WTC11 (cell line): ENCODE results near the gene ZBTB12. TPM values are rescaled to one million over a fixed set of nuclear protein-coding genes. Genes with fewer than 3 reads are reported as not detected.
"Not testable (repeated sequence)": the region's sequence is repeated elsewhere in the genome, so short reads cannot be mapped to it uniquely, and the experiment has no call there.

Source experiments
- ATAC-seq: fragments of 200-7000 bp; cut with Tn5 transposase; 2 replicates; pipeline ENCODE4 v1.10.0; 2021; ENCODE audit warnings: mild to moderate bottlenecking, moderate library complexity
- CTCF ChIA-PET: fragments of 300-600 bp; sonication (Branson Sonifier 250); formaldehyde crosslinking; loops from one replicate; lab custom pipeline; 2021; ENCODE audit warnings: antibody characterized with exemption; lab: Charles Lee
- POLR2A ChIA-PET: fragments of 350-600 bp; sonication (Branson Sonifier 250); formaldehyde crosslinking; loops from one replicate; lab custom pipeline; 2021; ENCODE audit warnings: antibody characterized with exemption; lab: Charles Lee
- DNase-seq: peaks from one replicate; pipeline ENCODE4 v3.0.0; 2021; ENCODE audit warnings: low spot score
- H3K27ac Mint-ChIP-seq: 2 replicates; pipeline ENCODE4 v1.8.0; 2021; ENCODE audit warnings: mixed read lengths
- H3K27me3 Mint-ChIP-seq: 2 replicates; pipeline ENCODE4 v1.8.0; 2021; ENCODE audit warnings: low read depth, mild to moderate bottlenecking, moderate library complexity, mixed read lengths
- H3K36me3 Mint-ChIP-seq: 2 replicates; pipeline ENCODE4 v1.8.0; 2021; ENCODE audit warnings: mixed read lengths
- H3K4me1 Mint-ChIP-seq: 2 replicates; pipeline ENCODE4 v1.8.0; 2022; ENCODE audit warnings: mixed read lengths
- H3K4me3 Mint-ChIP-seq: 2 replicates; pipeline ENCODE4 v1.8.0; 2021; ENCODE audit warnings: mild to moderate bottlenecking, moderate library complexity, mixed read lengths
- H3K9me3 Mint-ChIP-seq: 2 replicates; pipeline ENCODE4 v1.8.0; 2021; ENCODE audit warnings: mixed read lengths
- CREB1 ChIP-seq: sonication (generic); formaldehyde crosslinking; IDR thresholded peaks from 2 replicates; pipeline ENCODE4 v1.8.0; 2023; ENCODE audit warnings: mild to moderate bottlenecking, missing genetic modification reagents
- E2F1 ChIP-seq: sonication (generic); formaldehyde crosslinking; IDR thresholded peaks from 2 replicates; pipeline ENCODE4 v1.8.0; 2022; ENCODE audit warnings: mild to moderate bottlenecking, missing genetic modification reagents
- GABPB1 ChIP-seq: sonication (generic); formaldehyde crosslinking; IDR thresholded peaks from 2 replicates; pipeline ENCODE4 v1.8.1; 2023; ENCODE audit warnings: mild to moderate bottlenecking, missing genetic modification reagents
- GTF2I ChIP-seq: fragments of 250-450 bp; sonication (Bioruptor Pico); conservative IDR thresholded peaks from 2 replicates; pipeline ENCODE4 v1.4.0; 2021; ENCODE audit warnings: mild to moderate bottlenecking
- IRF2 ChIP-seq: sonication (generic); formaldehyde crosslinking; IDR thresholded peaks from 2 replicates; pipeline ENCODE4 v1.8.0; 2022; ENCODE audit warnings: low read depth, missing genetic modification reagents, borderline replicate concordance
- PREB ChIP-seq: sonication (generic); formaldehyde crosslinking; IDR thresholded peaks from 2 replicates; pipeline ENCODE4 v1.8.1; 2022; ENCODE audit warnings: mild to moderate bottlenecking, missing genetic modification reagents, moderate library complexity, borderline replicate concordance
- RELA ChIP-seq: sonication (generic); formaldehyde crosslinking; IDR thresholded peaks from 2 replicates; pipeline ENCODE4 v1.8.1; 2022; ENCODE audit warnings: missing genetic modification reagents, mild to moderate bottlenecking, borderline replicate concordance
- SMAD3 ChIP-seq: sonication (generic); formaldehyde crosslinking; IDR thresholded peaks from 2 replicates; pipeline ENCODE4 v1.8.0; 2022; ENCODE audit warnings: missing genetic modification reagents, mild to moderate bottlenecking, borderline replicate concordance
- SP1 ChIP-seq: sonication (generic); formaldehyde crosslinking; conservative IDR thresholded peaks from 2 replicates; pipeline ENCODE4 v1.8.1; 2022; ENCODE audit warnings: missing genetic modification reagents
- TP53 ChIP-seq: sonication (generic); formaldehyde crosslinking; IDR thresholded peaks from 2 replicates; pipeline ENCODE4 v1.8.1; 2023; ENCODE audit warnings: mild to moderate bottlenecking, missing genetic modification reagents
- USF2 ChIP-seq: sonication (generic); formaldehyde crosslinking; IDR thresholded peaks from 2 replicates; pipeline ENCODE4 v1.8.1; 2023; ENCODE audit warnings: mild to moderate bottlenecking, missing genetic modification reagents, moderate library complexity
- ZNF121 ChIP-seq: sonication (generic); formaldehyde crosslinking; IDR thresholded peaks from 2 replicates; pipeline ENCODE4 v1.8.0; 2023; ENCODE audit warnings: missing genetic modification reagents
- ZNF232 ChIP-seq: sonication (generic); formaldehyde crosslinking; IDR thresholded peaks from 2 replicates; pipeline ENCODE4 v1.8.0; 2022; ENCODE audit warnings: mild to moderate bottlenecking, missing genetic modification reagents
- ZNF396 ChIP-seq: fragments of 250-450 bp; sonication (Bioruptor Pico); IDR thresholded peaks from 2 replicates; pipeline ENCODE4 v1.8.0; 2021; ENCODE audit warnings: mild to moderate bottlenecking, moderate library complexity, borderline replicate concordance
- ZNF425 ChIP-seq: fragments of 250-450 bp; sonication (Bioruptor Pico); conservative IDR thresholded peaks from 2 replicates; pipeline ENCODE4 v1.9.0; 2021; ENCODE audit warnings: mild to moderate bottlenecking
- ZNF512 ChIP-seq: sonication (generic); formaldehyde crosslinking; IDR thresholded peaks from 2 replicates; pipeline ENCODE4 v1.8.1; 2022; ENCODE audit warnings: missing genetic modification reagents, borderline replicate concordance
- ZNF532 ChIP-seq: fragments of 250-450 bp; sonication (Bioruptor Pico); IDR thresholded peaks from 2 replicates; pipeline ENCODE4 v1.9.0; 2021; ENCODE audit warnings: mild to moderate bottlenecking, borderline replicate concordance
- total RNA-seq: library from RNA; stranded (reverse); gene quantifications from 3 replicates; pipeline ENCODE4 v1.2.3, GENCODE V29; 2021

ZBTB12 gene
- total RNA-seq, 1 experiment from 2014 or later = 24.0 TPM

GRCh38 chr6:31868658-31868971, 33.3 kb downstream of the ZBTB12 start:
- DNase-seq, H3K27ac Mint-ChIP-seq, H3K27me3 Mint-ChIP-seq, H3K36me3 Mint-ChIP-seq, H3K9me3 Mint-ChIP-seq, ATAC-seq, H3K4me3 Mint-ChIP-seq, POLR2A ChIA-PET: not testable (repeated sequence)
- CTCF ChIA-PET = interaction anchor here (1.0 to 1.2 kb wide), 2 partner anchors 84 to 99 kb away, joined by 3 to 6 read pairs; no protein-coding TSS in a partner anchor
- peak; percentile 73 for TF ChIP-seq ZNF121
- TF ChIP-seq, all 79 proteins: peak for 1; not testable (repeated sequence) for 78
- peaks cover 19% of the 10 kb centered on the region for H3K4me1 Mint-ChIP-seq

GRCh38 chr6:31865205-31866118, 36.4 kb downstream of the ZBTB12 start:
- Mint-ChIP-seq H3K9me3 (no peaks in the 10 kb centered on the region), H3K27ac (peak overlapping the region; percentile 41; the same call in 1 of the 2 replicates), H3K4me1 (peaks cover 21% of the 10 kb centered on the region), H3K27me3 (peaks cover 2% of the 10 kb centered on the region; the same call in 1 of the 2 replicates), H3K36me3 (no peaks in the 10 kb centered on the region), H3K4me3 (peak overlapping the region; percentile 97)
- DNase-seq (no peak), ATAC-seq (no peak)
- ChIA-PET CTCF (interaction anchor here (1.1 kb wide), 1 partner anchor 92 kb away, joined by 3 read pairs; no protein-coding TSS in a partner anchor), POLR2A (no interaction called here)
- TF ChIP-seq GABPB1 = peak; percentile 76
- no peak for TF ChIP-seq ZNF425 (CRISPR knock-in tag)
- TF ChIP-seq ZNF232 = no peak
- TF ChIP-seq PREB (CRISPR knock-in tag) = no peak
- TF ChIP-seq TP53 (CRISPR knock-in tag) = no peak
- TF ChIP-seq SMAD3 = no peak
- TF ChIP-seq ZNF532 (CRISPR knock-in tag) = no peak
- TF ChIP-seq ZNF396 (CRISPR knock-in tag) = no peak

GRCh38 chr6:31864818-31865204, 37.1 kb downstream of the ZBTB12 start:
- CTCF ChIA-PET = no interaction called here
- 0 out of 2 replicates have a peak overlapping the region, but pooled peaks have one; percentile 17 for H3K27ac Mint-ChIP-seq
- no peak for TF ChIP-seq RELA
- TF ChIP-seq USF2 = no peak
- no peak for TF ChIP-seq CREB1
- no peak for TF ChIP-seq E2F1 (CRISPR knock-in tag)
- no peak for TF ChIP-seq SP1 (CRISPR knock-in tag)
- no peak for TF ChIP-seq IRF2 (CRISPR knock-in tag)
- TF ChIP-seq GTF2I = no peak
- no peak for TF ChIP-seq ZNF512 (CRISPR knock-in tag)
- TF ChIP-seq PREB (CRISPR knock-in tag) = no peak

More at GRCh38 chr6:31864818-31865204, 37.1 kb downstream of the ZBTB12 start:
- POLR2A ChIA-PET = no interaction called here
- no peaks in the 10 kb centered on the region for H3K9me3 Mint-ChIP-seq
- H3K4me1 Mint-ChIP-seq = peaks cover 19% of the 10 kb centered on the region
- H3K36me3 Mint-ChIP-seq = peaks cover 5% of the 10 kb centered on the region
- DNase-seq (no peak), ATAC-seq (no peak)
- H3K4me3 Mint-ChIP-seq = peak overlapping the region; percentile 97
- H3K27me3 Mint-ChIP-seq = peaks cover 2% of the 10 kb centered on the region; the same call in 1 of the 2 replicates
